Measurements from ENCODE around the gene RASL10A. TPM values are rescaled to one million over a fixed set of nuclear protein-coding genes. Genes with fewer than 3 reads are reported as not detected.

RASL10A gene
- total RNA-seq, 1 experiment from 2014 or later = not detected

DNA sequence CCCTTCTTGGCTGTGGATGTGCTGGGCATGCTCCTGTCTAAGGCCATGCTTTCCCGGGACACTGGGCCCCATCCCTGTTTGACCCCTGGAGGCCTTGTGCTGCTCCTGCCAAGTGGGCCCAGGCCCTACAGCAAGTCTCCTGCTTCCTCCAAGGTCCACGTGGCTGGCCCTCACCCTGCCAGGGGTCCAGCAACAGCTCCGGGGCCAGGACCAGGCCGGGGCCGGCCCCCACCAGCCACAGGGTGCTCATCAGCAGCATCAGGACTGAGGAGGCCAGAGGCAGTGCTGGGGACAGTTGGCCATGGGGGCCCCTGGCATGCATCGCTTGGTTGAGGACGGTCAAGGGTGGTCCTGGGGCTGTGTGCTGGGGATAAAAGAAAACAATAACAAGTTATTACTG is 50.2 kb downstream of the RASL10A start:
- BruUV-seq (replicated peaks) = no TSS peak
- Histone ChIP-seq H3K79me2 (ENCODE audit: low read depth) (peaks cover 42% of the 10 kb centered on the region), H2AFZ (no peak overlapping the region), H3F3A (ENCODE audit: insufficient read depth, low read depth) (peaks cover 14% of the 10 kb centered on the region; the same call in 1 of the 2 replicates), H3K9me2 (ENCODE audit: insufficient read depth) (no peaks in the 10 kb centered on the region), H3K36me3 (ENCODE audit: low read depth) (peaks cover 14% of the 10 kb centered on the region), H3K27ac (no peak overlapping the region), H3K4me3 (no peak overlapping the region), H4K20me1 (ENCODE audit: insufficient read depth) (peaks cover 15% of the 10 kb centered on the region), H3K27me3 (ENCODE audit: insufficient read depth, low read depth) (no peaks in the 10 kb centered on the region), H3K4me2 (no peak overlapping the region), H3K9me3 (ENCODE audit: insufficient read depth, low read depth) (no peaks in the 10 kb centered on the region), H3K4me1 (replicated peaks; ENCODE audit: insufficient read depth) (peaks cover 18% of the 10 kb centered on the region)
- ChIA-PET CTCF (no interaction called here), POLR2A (ENCODE audit: unreplicated experiment) (no interaction called here)
- intact Hi-C loops (cut with micrococcal nuclease; ENCODE audit: unreplicated experiment) = no loop called here
- TF ChIP-seq, protein P1, sequence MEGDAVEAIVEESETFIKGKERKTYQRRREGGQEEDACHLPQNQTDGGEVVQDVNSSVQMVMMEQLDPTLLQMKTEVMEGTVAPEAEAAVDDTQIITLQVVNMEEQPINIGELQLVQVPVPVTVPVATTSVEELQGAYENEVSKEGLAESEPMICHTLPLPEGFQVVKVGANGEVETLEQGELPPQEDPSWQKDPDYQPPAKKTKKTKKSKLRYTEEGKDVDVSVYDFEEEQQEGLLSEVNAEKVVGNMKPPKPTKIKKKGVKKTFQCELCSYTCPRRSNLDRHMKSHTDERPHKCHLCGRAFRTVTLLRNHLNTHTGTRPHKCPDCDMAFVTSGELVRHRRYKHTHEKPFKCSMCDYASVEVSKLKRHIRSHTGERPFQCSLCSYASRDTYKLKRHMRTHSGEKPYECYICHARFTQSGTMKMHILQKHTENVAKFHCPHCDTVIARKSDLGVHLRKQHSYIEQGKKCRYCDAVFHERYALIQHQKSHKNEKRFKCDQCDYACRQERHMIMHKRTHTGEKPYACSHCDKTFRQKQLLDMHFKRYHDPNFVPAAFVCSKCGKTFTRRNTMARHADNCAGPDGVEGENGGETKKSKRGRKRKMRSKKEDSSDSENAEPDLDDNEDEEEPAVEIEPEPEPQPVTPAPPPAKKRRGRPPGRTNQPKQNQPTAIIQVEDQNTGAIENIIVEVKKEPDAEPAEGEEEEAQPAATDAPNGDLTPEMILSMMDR (conservative IDR thresholded peaks at IDR 0.05) = no peak
- no peak for TF ChIP-seq EZH2 (IDR thresholded peaks at IDR 0.05; ENCODE audit: low read depth)
- no peak for DNase-seq

DNA sequence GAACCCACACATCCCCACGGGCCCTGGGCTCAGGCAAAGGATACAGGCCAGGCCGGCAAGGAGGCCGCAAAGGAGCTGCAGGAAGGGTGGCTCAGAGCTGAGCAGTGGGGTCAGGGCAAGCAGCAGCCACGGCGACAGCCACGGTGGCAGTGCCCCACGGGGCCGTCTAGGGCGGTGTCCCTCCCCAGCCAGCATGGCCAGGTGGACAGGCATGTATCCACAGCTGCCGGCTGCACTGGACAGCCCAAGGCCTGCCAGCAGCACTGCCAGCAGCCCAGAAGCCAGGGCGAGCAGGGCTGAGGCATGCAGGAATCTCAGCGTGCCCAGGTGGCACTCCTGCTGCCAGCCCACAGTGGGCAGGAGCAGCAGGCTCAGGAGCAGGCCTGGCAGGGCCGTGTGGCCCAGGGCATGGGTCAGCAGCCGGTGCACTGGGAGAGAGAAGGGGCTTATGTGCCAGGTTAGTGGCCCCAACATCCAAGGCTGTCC is 51.7 kb downstream of the RASL10A start:
- no TSS peak for BruUV-seq (replicated peaks)
- no peaks in the 10 kb centered on the region for H3K9me3 ChIP-seq (ENCODE audit: insufficient read depth, low read depth)
- peaks cover under 1% of the 10 kb centered on the region; the same call in 1 of the 2 replicates for H4K20me1 ChIP-seq (ENCODE audit: insufficient read depth)
- H3K4me1 ChIP-seq (replicated peaks; ENCODE audit: insufficient read depth) = peaks cover 10% of the 10 kb centered on the region
- 0 out of 2 replicates have a peak, but pooled peaks cover 4% of the 10 kb centered on the region for H3F3A ChIP-seq (ENCODE audit: insufficient read depth, low read depth)
- POLR2A ChIA-PET (ENCODE audit: unreplicated experiment) = no interaction called here
- intact Hi-C loops (cut with micrococcal nuclease; ENCODE audit: unreplicated experiment) = no loop called here
- H3K4me2 ChIP-seq = no peak overlapping the region
- CTCF ChIA-PET = no interaction called here
- no peaks in the 10 kb centered on the region for H3K36me3 ChIP-seq (ENCODE audit: low read depth)
- TF ChIP-seq, protein P1 (conservative IDR thresholded peaks at IDR 0.05) = no peak
- no peak for TF ChIP-seq EZH2 (IDR thresholded peaks at IDR 0.05; ENCODE audit: low read depth)
- DNase-seq = no peak
- no peaks in the 10 kb centered on the region for H3K27me3 ChIP-seq (ENCODE audit: insufficient read depth, low read depth)
- H3K27ac ChIP-seq = no peak overlapping the region
- H3K9me2 ChIP-seq (ENCODE audit: insufficient read depth) = no peaks in the 10 kb centered on the region
- H3K4me3 ChIP-seq = no peak overlapping the region
- peaks cover 28% of the 10 kb centered on the region for H3K79me2 ChIP-seq (ENCODE audit: low read depth)
- H2AFZ ChIP-seq = no peak overlapping the region

Small RNA genes within 50 kb of the gene (microRNA-seq; reads per million reads assigned to microRNA genes)
- 8.1 reads per million, percentile 9 among the genes with 10 or more reads in this experiment for gene MIR3653 (ENCODE audit: borderline number of aligned reads, borderline replicate concordance)

Other genes with a start within 250 kb of the RASL10A start
- gene KREMEN1, start 242.7 kb downstream of the RASL10A start, total RNA-seq (2021) = 4.6 and 6.1 TPM in 2 replicates
- gene EMID1, start 109.8 kb downstream of the RASL10A start, total RNA-seq (2021) = 1.1 and 3.1 TPM in 2 replicates
- gene RHBDD3, start 47.7 kb downstream of the RASL10A start, total RNA-seq (2021) = 17.6 and 21.9 TPM in 2 replicates
- 136 and 200 TPM in 2 replicates for gene EWSR1, start 47.4 kb downstream of the RASL10A start, total RNA-seq (2021)
- gene GAS2L1, start 9.0 kb downstream of the RASL10A start, total RNA-seq (2021) = 15.2 and 16.6 TPM in 2 replicates
- gene AP1B1, start 72.9 kb upstream of the RASL10A start, total RNA-seq (2021) = 43.9 and 50.8 TPM in 2 replicates
- not detected in 2 replicates for gene RFPL1, start 122.9 kb upstream of the RASL10A start, total RNA-seq (2021)
- gene NEFH, start 164.5 kb upstream of the RASL10A start, total RNA-seq (2021) = 5.1 and 6.9 TPM in 2 replicates
- 42.3 and 50.2 TPM in 2 replicates for gene THOC5, start 238.1 kb upstream of the RASL10A start, total RNA-seq (2021)

Measured in PC-9 (cell line).